Measurements from ENCODE around the gene TMEM176B.
"Not testable (repeated sequence)": the region's sequence is repeated elsewhere in the genome, so short reads cannot be mapped to it uniquely, and the experiment has no call there.

TMEM176B gene

DNA sequence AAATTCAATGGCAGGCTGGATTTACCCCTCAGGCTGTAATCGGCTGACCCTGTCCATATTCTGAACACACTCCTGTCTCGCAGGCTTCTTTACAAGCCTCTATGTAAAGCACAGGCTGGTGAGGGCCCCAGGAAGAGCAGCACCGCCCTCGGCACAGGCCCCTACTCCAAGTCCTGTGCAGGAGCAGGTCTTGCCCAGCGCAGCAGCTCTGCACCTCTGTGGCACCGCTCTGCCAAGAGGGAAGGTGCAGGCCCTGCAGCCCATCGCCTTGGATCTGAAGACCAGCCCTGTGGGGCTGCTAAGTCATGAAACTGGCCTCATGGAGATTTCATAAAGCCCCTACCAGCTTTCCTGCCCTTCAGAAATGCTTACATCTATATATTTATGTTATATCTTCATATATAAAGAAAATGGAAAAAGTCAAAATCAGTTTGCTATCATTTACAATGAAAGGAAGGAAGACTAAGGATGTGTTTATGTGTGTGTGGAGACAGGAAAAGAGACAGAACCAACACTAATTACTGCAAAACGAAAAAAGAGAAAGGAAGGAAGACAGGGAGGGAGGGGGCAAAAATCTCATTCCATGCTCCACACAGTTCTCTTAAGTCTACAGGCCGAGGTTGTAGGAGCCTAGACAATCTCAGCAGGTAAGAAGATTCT, 9.6 kb downstream of the TMEM176B start:
- DNase-seq (ENCODE audit: low read depth in 2 of 2), result no peak

DNA sequence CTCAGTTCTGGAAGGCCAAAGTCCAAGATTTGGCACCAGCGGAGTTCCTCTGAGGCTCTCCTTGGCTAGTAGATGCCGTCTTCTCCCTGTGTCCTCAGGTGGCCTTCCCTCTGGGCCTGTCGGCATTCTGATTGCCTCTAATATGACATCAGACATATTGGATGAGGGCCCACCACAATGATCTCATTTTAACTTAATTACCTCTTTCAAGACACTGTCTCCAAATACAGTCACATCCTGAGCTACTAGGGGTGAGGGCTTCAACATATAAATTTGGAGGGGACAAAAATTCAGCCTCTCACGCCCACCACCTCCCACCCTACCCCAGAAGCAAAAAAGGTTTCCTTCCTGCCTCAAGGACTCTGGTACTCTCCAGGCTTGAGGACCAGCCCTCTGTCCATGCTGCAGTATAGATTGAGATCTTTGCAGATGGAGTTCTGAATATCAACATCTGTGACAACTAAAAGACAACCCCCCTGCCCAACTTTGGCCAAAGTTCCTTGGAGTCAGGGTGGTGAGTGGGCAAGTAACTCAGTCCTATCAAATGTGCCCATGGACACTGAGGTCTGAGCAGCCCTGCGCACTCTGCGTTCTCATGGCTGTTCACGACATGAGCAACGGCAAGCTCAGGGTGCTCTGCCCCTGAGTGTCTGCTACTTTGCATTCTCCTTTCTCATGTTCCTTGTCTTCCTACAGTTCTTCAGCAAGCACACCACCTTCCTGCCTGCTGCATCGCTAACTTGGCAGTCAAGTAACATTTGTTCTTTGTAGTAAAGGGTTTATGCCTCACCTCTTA, 11.5 kb downstream of the TMEM176B start:
- DNase-seq (ENCODE audit: low read depth in 2 of 2), result no peak

- DNase-seq (ENCODE audit: low read depth in 2 of 2), result no peak
Measured at GRCh38 chr7:150787321-150788281, 12.6 kb downstream of the TMEM176B start.

GRCh38 chr7:150784954-150785353, 15.2 kb downstream of the TMEM176B start:
- DNase-seq (ENCODE audit: low read depth in 2 of 2), result no peak

- no peak for DNase-seq (ENCODE audit: low read depth in 2 of 2)
Measured at GRCh38 chr7:150784120-150784736, 15.9 kb downstream of the TMEM176B start.

DNA sequence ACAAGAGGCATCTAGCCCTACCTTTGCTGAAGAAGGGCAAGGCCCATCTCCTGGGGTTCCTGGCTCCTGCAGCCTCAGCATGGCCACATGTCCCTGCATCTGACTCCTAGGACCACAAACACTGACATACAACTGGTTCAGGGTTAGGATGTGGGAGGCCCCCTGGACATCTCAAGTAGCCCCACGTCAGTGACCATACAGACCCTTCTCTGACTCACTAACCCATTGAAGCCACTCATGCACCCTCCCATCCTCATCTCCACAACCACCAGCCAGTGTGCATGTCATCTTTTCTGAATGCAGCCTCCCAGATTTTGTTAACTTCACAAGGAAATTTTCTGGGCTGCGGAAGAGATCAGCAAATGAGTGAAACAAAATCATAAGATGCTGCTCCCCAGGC, 18.2 kb downstream of the TMEM176B start:
- no peak for DNase-seq (ENCODE audit: low read depth in 2 of 2)

GRCh38 chr7:150781103-150781502, 19.1 kb downstream of the TMEM176B start:
- DNase-seq (ENCODE audit: low read depth in 2 of 2), result no peak

- no peak for DNase-seq (ENCODE audit: low read depth in 2 of 2)
Measured at GRCh38 chr7:150780292-150780691, 19.9 kb downstream of the TMEM176B start.

DNA sequence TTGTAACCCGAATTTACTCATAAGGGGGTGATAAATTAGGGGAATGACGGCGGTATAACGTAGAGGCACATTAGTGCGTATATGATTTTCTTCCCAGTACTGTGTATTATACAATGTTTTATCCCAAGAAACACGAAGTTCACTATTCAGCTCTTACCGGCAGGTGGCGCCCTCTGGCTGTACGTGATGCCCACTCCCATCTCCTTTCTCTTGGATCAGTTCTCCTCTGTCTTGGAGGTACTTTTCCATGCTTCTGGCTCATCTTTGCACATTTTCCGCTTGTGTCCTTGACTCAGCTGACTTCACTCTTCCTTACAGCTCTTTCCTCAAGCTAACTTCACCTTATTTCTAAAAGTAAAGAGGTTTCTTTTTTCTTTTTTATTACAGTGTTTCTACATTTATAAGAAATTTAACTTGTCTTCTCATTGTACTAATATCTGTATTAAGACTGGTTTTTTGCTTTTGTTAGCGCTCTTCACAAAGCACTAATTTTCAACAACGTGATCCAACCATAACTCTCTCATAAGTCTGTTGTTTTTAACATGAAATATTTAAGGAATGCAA, 21.3 kb downstream of the TMEM176B start:
- peak; percentile 48 to 57 for DNase-seq (ENCODE audit: low read depth in 2 of 2)

DNA sequence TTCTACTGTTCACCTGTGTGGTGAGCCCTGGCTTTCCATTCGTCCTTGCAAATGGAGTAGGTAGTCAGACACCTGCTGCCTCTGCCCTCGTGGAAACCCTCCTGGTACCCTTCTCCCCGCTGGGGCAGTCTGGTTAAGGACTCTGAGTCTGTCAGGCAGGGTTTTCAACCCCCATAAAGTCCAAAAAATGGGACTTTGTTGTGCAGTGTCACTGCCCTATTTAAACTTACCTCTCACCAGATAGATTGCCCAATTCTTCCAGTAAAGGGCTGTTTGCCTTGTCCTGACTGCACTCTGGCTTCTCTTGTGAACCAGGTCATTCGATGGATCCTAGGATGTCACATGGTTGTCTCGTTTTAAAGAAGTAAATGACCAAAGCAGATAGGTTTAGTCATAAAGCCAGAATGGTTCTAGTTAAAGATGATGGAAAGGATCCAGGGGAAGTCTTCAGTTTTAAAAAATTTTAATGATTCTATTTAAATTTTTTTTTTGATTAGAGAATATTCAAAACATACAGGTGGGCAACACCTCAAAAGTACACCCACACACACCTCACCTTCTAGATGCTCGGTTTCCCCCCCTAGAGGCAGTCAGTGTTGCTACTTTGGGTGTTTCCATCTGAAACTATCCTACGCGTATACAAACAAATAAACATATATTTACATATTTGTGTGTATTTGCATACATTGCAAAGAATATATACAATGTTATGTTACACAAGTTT, 22.0 kb downstream of the TMEM176B start:
- DNase-seq (ENCODE audit: low read depth in 2 of 2), result no peak

DNA sequence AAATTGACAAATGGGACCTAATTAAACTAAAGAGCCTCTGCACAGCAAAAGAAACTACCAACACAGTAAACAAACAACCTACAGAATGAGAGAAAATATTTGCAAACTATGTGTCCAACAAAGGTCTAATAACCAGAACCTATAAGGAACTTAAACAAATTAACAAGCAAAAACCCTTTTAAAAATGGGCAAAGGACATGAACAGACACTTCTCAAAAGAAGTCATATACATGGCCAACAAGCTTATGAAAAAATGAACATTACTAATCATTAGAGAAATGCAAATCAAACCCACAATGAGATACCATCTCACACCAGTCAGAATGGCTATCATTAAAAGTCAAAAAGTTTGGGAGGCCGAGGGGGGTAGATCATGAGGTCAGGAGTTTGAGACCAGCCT, 26.0 kb downstream of the TMEM176B start:
- not testable (repeated sequence) for DNase-seq (ENCODE audit: low read depth in 2 of 2)

DNA sequence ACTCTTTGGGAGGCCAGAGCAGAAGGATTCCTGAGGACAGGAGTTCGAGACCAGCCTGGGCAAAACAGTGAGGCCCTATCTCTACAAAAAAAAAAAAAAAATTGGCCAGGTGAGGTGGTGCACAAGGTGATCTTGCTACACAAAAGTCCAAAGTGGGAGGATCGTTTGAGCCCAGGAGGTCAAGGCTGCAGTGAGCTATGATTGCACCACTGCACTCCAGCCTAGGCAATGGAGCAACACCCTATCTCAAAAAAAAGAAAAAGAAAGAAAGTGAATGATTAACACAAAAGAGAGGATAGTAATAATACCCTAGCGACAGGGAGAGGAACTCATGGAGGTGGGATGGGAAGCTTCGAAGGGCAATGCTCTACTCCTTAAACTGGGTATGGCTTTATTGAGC, 30.4 kb downstream of the TMEM176B start:
- no peak for DNase-seq (ENCODE audit: low read depth in 2 of 2)

- no peak for DNase-seq (ENCODE audit: low read depth in 2 of 2)
Measured at GRCh38 chr7:150766334-150766709, 33.8 kb downstream of the TMEM176B start.

DNA sequence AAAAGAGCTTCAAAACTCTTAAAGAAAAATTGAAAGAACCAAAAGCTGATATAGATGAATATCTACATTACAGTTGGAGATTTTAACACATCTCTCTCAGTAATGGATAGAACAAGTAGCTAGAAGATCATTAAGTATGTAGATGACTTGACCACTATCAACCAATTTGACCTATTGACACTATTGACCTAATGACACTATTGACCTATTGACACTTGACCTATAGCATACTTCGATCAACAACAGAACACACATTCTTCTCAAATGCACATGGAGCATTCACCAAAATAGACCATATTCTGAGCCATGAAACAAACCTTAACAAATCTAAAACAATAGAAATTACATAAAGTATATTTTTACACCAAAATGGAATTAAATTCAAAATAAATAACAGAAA, 40.7 kb downstream of the TMEM176B start:
- no peak for DNase-seq (ENCODE audit: low read depth in 2 of 2)

DNA sequence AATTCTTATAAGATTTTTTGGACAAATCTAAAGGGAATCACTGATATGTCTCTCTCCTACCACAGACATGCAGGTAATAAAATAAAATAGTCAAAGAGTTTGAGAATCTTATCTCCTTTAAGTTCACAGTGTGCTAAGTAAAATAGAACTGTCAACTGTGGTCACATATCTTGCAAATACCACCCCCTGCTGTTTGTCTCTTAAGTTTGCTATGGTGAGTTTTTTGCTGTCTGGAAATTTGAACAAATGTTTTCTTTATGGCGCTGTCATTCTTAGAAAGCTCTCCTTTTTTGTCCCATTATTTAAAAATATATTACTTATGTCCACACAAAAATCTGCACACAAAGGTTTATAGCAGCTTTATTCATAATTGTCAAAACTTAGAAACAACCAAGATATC, 43.3 kb downstream of the TMEM176B start:
- DNase-seq (ENCODE audit: low read depth in 2 of 2), result no peak

DNA sequence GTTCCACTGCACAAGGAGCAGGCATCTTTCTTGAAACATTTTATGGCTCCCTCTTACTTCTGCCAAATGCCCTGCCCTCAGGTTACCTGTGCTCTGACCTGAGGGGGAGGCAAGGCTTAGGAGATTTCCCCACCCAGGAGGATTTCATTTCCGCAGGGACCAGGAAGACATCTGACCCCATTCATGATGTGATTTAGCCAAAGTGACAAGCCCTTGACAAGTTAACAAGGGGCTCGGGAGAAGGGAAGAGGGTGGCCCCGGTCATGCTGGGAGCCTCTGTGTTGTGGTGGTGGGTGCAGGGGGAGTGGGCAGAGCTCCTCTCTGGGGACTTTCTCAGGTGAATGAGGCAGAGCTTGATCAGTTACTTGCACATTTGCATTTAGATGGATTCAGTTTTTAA, 44.0 kb downstream of the TMEM176B start:
- DNase-seq (ENCODE audit: low read depth in 2 of 2), result no peak

DNA sequence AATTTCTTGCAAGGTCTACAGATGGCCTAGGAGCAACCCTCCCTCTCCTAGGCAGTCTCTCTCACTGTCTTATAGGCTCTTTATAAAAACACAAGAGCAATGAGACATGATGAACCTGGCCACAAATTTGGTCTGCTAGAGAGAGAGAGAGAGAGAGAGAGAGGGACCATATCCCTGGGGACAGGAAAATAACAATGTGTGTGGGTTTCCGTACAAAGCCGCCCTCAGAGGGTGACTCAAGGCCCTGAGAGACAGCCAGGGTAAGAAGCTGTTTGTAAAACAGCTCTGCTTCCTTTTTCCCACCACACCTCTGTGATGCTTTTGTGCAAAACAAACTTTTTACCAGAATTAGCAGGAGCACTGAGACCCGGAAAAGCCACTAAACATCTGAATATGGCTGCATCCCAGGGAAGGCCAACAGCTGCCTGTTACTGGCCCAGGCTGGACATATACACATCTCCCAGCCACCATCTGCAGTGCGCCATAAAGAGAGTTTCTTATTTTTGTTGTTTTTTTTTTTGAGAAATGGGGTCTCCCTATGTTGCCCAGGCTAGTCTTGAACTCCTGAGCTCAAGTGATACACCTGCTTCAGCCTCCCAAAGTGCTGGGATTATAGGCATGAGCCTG, 44.6 kb downstream of the TMEM176B start:
- peak in 1 of 2 donors; percentile 72 for DNase-seq (ENCODE audit: low read depth in 2 of 2)

DNA sequence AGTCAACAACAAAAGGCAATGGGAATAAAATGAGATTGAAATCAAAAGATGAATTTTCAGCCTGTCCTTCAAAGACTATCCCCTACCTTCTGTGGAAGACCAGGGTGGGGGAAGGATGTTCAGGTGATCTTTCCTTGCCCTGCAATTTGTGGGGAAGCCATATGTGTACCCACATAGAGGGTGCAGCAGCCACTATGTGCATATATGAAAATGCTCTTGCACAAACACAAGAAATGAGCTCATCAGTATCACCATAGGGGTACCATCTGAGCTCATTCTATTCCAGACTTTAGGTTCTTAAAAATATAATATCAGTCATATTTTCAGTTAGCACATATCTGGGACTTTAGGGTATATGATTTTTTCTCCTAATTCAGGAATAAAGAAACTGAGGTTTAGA, 45.2 kb downstream of the TMEM176B start:
- no peak for DNase-seq (ENCODE audit: low read depth in 2 of 2)

DNA sequence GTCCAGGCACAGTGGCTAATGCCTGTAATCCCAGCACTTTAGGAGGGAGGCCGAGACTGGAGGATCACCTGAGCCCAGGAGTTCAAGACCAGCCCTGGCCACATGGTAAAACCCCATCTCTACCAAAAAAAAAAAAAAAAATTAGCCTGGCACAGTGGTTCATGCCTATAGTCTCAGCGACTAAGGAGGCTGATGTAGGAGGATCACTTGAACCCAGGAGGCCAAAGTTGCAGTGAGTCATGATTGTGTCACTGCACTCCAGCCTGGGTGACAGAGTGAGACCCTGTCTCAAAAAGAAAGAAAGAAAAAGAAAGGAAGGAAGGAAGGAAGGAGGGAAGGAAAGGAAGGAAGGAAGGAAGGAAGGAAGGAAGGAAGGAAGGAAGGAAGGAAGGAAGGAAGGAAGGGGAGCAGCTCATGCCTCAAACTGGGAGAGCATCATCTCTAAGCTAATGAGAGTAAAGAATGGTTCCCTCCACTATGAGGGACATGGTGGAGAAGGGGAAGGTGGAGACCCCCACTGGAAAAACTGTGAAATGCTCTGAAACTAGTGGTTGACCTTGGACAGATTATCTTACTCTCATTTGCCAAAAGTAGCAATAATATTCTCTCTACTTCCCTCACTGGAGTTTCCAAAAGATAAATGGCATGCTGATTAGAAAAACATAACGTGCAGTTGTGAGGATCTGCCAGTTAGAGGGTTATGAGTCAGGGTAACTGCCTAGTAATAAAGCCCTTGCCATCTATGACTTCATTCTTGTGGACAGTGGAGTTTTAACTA, 46.1 kb downstream of the TMEM176B start:
- DNase-seq (ENCODE audit: low read depth in 2 of 2), result no peak

GRCh38 chr7:150753239-150753638, 46.9 kb downstream of the TMEM176B start:
- no peak for DNase-seq (ENCODE audit: low read depth in 2 of 2)

Data from stimulated activated CD4-positive, alpha-beta T cell treated with anti-CD3 and anti-CD28 coated beads, Interleukin-1b, Interleukin-23, amount 100 ng/mL, for 1 hour (primary cell).